T1000 (cell line): ENCODE data around the gene PGRMC2.

ENCODE experiments used
- DNase-seq: peaks from one replicate; lab custom pipeline; 2025; ENCODE audit warnings: mixed read lengths; lab: John Stamatoyannopoulos, UW

The PGRMC2 gene

GRCh38 chr4:128298852-128299251 lies 11.2 kb upstream of the PGRMC2 start:
- DNase-seq = no peak

GRCh38 chr4:128298146-128298758 lies 10.6 kb upstream of the PGRMC2 start:
- DNase-seq = no peak

- no peak for DNase-seq
These were observed 7.6 kb upstream of the PGRMC2 start for GRCh38 chr4:128295255-128295654.

GRCh38 chr4:128294464-128294863 lies 6.9 kb upstream of the PGRMC2 start:
- DNase-seq = no peak

- DNase-seq = no peak
These were observed 4.7 kb upstream of the PGRMC2 start for GRCh38 chr4:128292349-128292748.

- DNase-seq = no peak
These were observed 3.5 kb upstream of the PGRMC2 start for GRCh38 chr4:128291096-128291495.

- no peak for DNase-seq
These were observed 2.9 kb upstream of the PGRMC2 start for GRCh38 chr4:128290526-128290925.

GRCh38 chr4:128289523-128290158 lies 2.0 kb upstream of the PGRMC2 start:
- no peak for DNase-seq

GRCh38 chr4:128288689-128289106 lies 1.1 kb upstream of the PGRMC2 start:
- no peak for DNase-seq

GRCh38 chr4:128287871-128288688 lies 467 bp upstream of the PGRMC2 start:
- peak; percentile 93 for DNase-seq

DNA sequence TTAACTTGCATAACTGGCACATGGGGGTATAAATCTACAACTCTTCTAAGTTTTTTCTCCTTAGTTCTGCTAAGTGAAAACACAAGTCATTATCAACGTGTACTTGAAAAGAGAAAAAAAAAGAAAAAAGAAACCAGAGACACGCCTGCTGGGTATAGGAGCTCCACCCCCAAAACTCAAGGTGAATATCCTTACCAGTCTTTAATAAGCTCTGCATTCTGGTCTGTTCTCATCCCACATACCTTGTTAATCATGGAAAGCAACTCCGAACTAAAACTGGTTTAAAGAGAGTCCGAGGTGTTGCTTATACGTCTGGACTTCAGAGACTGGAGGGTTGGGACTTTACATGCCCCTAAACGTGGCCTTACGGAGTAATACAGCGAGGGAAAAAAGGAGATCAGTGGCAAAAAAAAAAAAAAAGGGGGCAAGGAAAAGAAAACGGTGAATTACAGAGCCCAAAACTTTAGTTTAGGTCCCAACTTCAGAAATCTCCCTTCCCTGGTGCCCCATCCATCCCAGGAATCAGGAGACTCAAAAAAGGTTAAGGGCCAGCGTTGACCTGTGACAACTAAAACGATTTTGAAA lies 1.0 kb downstream of the PGRMC2 start:
- no peak for DNase-seq

DNA sequence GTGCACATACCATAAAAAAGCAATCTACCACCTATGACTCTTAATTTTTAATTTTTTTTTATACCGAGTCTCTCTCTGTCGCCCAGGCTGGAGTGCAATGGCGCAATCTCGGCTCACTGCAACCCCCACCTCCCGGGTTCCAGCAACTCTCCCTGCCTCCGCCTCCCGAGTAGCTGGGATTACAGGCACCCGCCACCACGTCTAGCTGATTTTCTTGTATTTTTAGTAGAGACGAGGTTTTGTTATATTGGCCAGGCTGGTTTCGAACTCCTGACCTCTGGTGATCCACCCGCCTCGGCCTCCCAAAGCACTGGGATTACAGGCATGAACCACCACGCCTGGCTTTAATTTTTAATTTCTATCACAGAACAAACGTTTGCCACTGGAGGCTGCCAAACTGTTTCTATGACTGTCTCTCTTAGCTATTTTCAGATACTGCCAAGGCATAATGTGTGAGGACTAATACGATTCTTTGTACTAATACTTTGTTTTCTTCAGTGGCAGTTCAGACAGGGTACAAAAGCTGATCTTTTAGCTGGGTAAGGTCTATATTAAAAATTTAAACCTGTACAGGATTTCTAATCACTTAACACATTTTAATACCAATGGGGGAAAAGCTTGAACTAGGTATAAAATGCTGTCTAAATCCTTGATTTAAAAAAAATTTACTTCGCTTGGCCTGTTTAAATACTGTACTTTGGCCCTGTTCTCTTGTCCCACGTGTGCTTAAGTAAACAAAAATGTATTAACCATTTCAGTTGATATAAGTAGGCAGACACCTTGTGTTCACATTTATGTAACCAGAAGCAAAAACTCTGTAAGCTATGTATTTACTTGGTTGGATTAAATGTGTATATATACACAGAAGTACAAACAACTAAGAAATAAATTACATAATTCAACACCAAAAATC lies 2.3 kb downstream of the PGRMC2 start:
- no peak for DNase-seq

DNA sequence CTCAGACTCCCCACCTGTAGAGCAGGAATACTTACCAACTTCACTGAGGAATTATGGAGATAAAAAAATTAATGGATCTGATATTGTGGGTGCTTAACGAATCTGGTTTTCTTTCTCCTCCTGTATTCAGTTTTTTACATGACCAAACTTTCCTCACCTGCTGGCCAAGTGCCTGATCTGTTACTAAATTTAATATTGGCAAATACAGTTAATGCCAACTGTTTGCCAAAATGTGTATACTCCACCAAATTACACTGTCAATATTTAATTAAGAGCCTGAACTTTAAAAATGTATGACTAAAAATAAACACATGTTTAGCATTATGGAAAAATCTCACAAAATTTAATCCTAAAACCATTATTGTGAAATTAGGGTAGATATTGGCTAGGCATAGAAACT lies 3.3 kb downstream of the PGRMC2 start:
- DNase-seq = no peak

DNA sequence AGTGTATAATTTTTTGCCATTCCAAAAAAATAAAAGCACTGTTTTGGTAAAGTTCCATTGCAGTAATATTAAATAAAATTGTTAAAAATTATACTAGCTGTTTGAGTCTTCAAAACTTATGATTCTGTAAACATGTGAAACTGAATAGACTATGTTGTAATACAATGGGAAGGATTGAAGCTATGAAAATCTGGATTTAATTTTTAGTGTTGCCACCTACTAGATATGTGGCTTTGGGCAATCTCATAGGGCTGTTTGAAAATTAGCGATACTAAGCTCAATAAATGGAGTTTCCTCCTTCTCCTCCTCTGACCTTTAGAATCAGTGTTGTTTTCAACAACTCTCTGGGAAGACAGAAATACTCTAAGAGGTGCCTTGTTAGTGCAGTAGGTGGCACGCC lies 4.5 kb downstream of the PGRMC2 start:
- DNase-seq = no peak

- DNase-seq = no peak
These were observed 5.1 kb downstream of the PGRMC2 start for GRCh38 chr4:128282516-128282915.

- DNase-seq = no peak
These were observed 6.3 kb downstream of the PGRMC2 start for GRCh38 chr4:128281354-128281753.

DNA sequence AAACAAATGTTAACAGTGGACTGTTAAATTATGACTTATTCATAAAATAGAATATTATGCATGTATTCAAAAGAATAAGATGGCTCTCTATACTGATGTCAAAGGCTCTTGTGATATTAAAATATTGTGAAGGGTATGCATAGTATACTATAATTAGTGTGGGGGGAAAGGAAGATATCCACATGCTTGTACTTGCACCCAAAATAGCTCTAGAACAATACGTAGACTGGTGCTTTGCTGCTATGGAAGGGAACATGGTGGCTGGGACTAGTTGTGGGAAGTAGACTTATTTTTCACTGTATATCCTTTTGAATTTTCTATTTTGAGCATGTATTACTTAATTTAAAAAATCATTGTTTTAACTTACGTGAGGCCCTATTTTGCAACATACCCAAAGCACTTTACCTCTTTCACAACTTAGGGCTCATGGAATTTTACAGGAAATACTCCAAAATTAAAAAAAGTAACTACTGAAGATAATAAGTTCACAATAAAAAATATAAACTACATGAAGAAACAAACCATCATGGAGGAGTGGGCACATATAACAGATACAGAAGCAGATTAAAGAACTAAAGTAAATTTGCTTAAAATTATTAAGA lies 7.9 kb downstream of the PGRMC2 start:
- DNase-seq = no peak

DNA sequence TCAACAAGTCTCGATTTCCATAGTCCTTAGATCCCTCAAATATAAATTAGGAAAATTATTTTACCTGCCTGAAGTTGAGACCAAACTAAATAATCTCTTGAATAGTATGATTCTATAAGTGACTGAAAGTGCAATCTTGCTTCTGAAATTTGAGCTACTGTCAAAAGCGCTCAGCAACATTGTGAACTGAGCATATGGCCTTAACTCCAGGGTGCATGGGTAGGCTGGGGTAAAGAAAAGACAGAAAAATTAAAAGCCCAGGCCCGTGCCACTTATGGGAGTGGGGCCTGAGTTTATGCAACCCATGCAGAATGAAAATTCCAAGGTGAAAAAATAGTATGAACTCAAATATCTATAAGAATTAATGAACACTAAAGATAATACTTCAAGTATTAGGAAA lies 9.8 kb downstream of the PGRMC2 start:
- DNase-seq = no peak

- no peak for DNase-seq
These were observed 12.3 kb downstream of the PGRMC2 start for GRCh38 chr4:128275346-128275745.

GRCh38 chr4:128271551-128271950 lies 16.1 kb downstream of the PGRMC2 start:
- DNase-seq = no peak

GRCh38 chr4:128268970-128269369 lies 18.6 kb downstream of the PGRMC2 start:
- no peak for DNase-seq
